GM23248 (cell line): ENCODE results near the gene SLC35G3.

Source experiments
- EZH2 ChIP-seq: fragments of 200-600 bp; sonication (generic); IDR thresholded peaks from 2 replicates; pipeline ENCODE4 v1.6.1; 2018; ENCODE audit warnings: antibody characterized with exemption, mild to moderate bottlenecking; ENCODE audit not compliant: insufficient read depth, poor library complexity, severe bottlenecking
- EZH2phosphoT487 ChIP-seq: fragments of 200-600 bp; sonication (generic); IDR thresholded peaks from 2 replicates; pipeline ENCODE4 v1.6.1; 2018; ENCODE audit warnings: antibody characterized with exemption, moderate library complexity, mild to moderate bottlenecking, low read depth; ENCODE audit not compliant: insufficient read depth

GRCh38 chr17:35171834-35172233, 22.4 kb downstream of the SLC35G3 start:
- TF ChIP-seq EZH2, result no peak
- TF ChIP-seq EZH2phosphoT487, result no peak
